Central memory CD8-positive, alpha-beta T cell (primary cell): ENCODE results near the gene RPL29.

Experiments used
- ATAC-seq: fragments of 150-1000 bp; cut with Tn5 transposase; replicated peaks from 2 replicates; pipeline ENCODE4 v1.10.0; 2022; ENCODE audit warnings: mild to moderate bottlenecking, moderate FRiP score, moderate number of reproducible peaks; ENCODE audit not compliant: poor library complexity, severe bottlenecking; ENCODE audit errors: extremely low read depth
- DNase-seq, 2 donors: peaks; one replicate each; pipeline ENCODE4 v3.0.0; 2021; ENCODE audit warnings: low spot score in 2 of 2
- H3K27ac Mint-ChIP-seq: one replicate; pipeline ENCODE4 v1.8.0; 2022; ENCODE audit warnings: low read depth, mild to moderate bottlenecking, moderate library complexity, mixed read lengths
- H3K27me3 Mint-ChIP-seq: one replicate; pipeline ENCODE4 v1.8.0; 2022; ENCODE audit warnings: mixed read lengths
- H3K36me3 Mint-ChIP-seq: one replicate; pipeline ENCODE4 v1.8.0; 2022; ENCODE audit warnings: mild to moderate bottlenecking, moderate library complexity, mixed read lengths; ENCODE audit not compliant: insufficient read depth
- H3K4me1 Mint-ChIP-seq: one replicate; pipeline ENCODE4 v1.8.0; 2022; ENCODE audit warnings: mixed read lengths
- H3K4me3 Mint-ChIP-seq: one replicate; pipeline ENCODE4 v1.8.0; 2022; ENCODE audit warnings: mild to moderate bottlenecking, moderate library complexity, mixed read lengths
- H3K9me3 Mint-ChIP-seq: one replicate; pipeline ENCODE4 v1.8.0; 2022; ENCODE audit warnings: mixed read lengths

Gene RPL29

DNA sequence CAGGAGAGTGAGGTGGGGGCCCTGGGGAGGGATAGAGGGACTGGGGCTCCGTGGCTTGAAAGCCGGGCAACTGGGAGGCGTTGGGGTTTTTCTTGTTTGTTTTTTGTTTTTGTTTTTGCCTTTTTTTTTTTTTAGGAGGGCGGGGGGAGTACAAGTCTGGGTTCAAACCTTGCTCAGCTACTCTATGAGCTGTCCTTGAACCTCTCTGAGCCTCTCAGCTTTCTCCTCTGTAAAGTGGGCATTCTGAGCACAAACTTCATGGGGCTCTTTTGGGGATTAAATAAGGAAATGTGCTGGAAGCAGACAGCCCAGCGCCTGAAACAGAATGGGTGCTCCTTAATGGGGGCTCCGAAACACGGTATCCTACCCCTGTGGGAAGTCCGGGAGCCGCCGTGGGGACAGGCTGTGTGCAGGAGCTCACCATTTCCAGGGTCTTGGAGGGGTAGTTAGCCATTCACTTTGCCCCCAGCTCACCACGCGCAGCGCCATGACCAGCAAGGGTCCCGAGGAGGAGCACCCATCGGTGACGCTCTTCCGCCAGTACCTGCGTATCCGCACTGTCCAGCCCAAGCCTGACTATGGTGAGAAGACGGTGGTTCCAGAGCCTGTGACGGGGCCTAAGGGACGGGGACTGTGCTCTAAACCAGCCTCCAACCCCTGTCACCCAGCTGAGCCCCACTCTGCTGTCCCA is 12.0 kb downstream of the RPL29 start:
- H3K4me1 Mint-ChIP-seq, result peaks cover 24% of the 10 kb centered on the region
- peak overlapping the region; percentile 86 for H3K4me3 Mint-ChIP-seq
- DNase-seq (no peak), ATAC-seq (peak; percentile 44)
- peak overlapping the region; percentile 73 for H3K27ac Mint-ChIP-seq
- no peaks in the 10 kb centered on the region for H3K27me3 Mint-ChIP-seq
- no peaks in the 10 kb centered on the region for H3K9me3 Mint-ChIP-seq
- H3K36me3 Mint-ChIP-seq, result peaks cover 11% of the 10 kb centered on the region

DNA sequence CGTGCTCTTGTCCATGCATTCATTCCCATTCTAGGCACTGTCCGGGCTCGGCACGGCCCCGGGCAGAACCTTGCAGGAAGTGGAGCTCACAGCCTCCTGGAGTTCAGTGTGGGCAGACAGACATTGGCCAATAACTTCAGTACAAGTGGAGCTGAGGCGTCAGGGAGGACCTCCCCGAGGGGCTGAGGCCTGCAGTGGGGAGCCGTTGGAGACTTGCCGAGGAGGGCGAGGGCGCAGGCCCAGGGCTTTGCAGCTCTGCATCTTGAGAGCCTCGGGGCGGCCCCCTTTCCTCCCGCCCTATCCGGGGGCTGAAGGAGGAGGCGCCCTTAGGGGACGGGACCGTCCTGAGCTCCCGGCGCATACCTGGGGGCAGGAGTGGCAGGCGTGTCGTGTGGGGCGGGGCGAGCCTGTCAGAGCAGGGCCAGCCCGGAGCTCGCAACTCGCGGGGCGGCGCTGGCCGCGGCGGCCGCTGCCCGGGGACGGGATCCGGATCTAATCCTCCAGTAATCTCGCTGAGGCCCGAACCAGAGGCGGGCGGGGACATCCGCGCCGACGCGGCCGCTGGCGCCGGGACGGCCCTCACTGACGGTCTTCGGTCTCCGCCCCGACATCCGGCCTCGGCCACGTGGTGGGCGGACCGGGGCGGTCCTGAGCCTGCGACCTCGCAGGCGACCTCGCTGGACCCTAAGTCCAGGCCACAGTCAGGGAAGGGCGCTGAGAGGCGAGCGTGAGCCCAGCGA is 12.7 kb downstream of the RPL29 start, which contains the start of gene ACY1:
TSS of gene ACY1 (plus strand) at position 698 of the 740 bp plus-strand sequence. CDS start 530 bp downstream, outside the sequence.
- Mint-ChIP-seq H3K27ac (peak within 1 kb of the TSS; percentile 73), H3K36me3 (peaks cover 11% of the 10 kb centered on the region), H3K9me3 (no peaks in the 10 kb centered on the region), H3K4me1 (peaks cover 24% of the 10 kb centered on the region), H3K27me3 (no peaks in the 10 kb centered on the region), H3K4me3 (peak within 1 kb of the TSS; percentile 86)
- DNase-seq, result peak; percentile 35 to 37
- peak; percentile 73 for ATAC-seq

DNA sequence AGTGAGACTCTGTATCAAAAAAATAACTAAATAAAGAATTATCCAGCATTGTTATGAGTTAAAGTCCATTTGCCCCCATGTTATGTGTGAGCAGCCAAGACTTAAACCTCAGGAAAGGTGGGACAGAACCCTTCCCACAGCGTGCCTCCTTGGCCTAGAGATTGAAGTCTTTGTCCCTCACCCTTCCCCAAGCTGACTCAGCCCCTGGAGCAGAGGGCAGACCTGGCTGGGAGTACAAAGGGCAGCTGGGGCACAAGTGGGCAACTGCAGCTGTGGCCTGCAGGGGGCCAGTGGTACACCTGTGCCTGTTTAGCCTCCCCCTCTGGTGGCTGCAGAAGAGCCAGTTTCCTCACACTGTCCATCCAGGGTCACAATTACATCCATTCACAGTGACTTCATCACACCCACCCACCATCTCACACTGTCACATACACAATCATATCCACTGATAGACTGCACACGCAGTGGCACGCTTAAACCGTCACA is 13.3 kb downstream of the RPL29 start:
- Mint-ChIP-seq H3K36me3 (peaks cover 11% of the 10 kb centered on the region), H3K27me3 (no peaks in the 10 kb centered on the region), H3K4me3 (peak overlapping the region; percentile 86), H3K9me3 (no peaks in the 10 kb centered on the region), H3K4me1 (peaks cover 25% of the 10 kb centered on the region), H3K27ac (peak overlapping the region; percentile 73)
- ATAC-seq, result peak; percentile 20
- no peak for DNase-seq

DNA sequence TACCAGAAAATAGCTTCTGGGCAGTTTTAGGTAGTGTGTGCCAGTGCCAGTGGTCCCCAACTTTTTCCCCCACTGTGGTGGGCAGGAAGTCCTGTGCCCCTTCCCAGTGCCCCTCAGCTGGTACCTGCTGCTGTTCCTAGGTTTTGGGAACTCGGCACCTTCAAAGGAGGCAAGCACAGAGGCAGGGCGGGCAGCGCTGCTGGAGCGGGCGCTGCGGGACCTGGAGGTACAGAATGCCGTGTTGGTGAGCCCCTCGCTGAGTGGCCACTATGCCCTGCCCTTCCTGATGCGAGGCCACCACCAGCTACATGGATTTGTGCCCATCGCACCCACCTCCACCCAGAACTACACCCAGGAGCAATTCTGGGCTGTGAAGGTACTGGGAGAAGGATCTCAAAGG is 15.4 kb downstream of the RPL29 start:
- H3K9me3 Mint-ChIP-seq, result no peaks in the 10 kb centered on the region
- no peak for DNase-seq
- no peak overlapping the region for H3K27ac Mint-ChIP-seq
- H3K4me3 Mint-ChIP-seq, result no peak overlapping the region
- H3K36me3 Mint-ChIP-seq, result peaks cover 11% of the 10 kb centered on the region
- H3K27me3 Mint-ChIP-seq, result no peaks in the 10 kb centered on the region
- ATAC-seq, result no peak
- peaks cover 39% of the 10 kb centered on the region for H3K4me1 Mint-ChIP-seq

DNA sequence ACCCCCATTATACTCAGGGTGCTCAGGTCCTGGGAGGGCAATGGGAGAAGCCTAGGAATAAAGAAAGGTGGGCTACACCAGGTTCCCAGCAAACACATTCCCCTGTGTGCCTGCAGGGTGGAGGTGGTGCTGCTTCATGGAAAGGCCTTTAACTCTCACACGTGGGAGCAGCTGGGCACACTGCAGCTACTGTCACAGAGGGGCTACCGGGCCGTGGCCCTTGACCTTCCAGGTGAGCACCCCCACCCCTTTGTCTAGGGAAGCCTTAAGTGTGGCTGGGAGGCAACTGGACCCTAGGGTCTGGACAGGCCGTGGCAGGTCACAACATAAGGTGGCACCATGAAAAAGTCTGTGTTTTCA is 17.6 kb downstream of the RPL29 start:
- Mint-ChIP-seq H3K4me3 (no peak overlapping the region), H3K4me1 (peaks cover 45% of the 10 kb centered on the region), H3K9me3 (no peaks in the 10 kb centered on the region), H3K27me3 (no peaks in the 10 kb centered on the region), H3K36me3 (peaks cover 18% of the 10 kb centered on the region), H3K27ac (no peak overlapping the region)
- DNase-seq, result no peak
- ATAC-seq, result no peak

DNA sequence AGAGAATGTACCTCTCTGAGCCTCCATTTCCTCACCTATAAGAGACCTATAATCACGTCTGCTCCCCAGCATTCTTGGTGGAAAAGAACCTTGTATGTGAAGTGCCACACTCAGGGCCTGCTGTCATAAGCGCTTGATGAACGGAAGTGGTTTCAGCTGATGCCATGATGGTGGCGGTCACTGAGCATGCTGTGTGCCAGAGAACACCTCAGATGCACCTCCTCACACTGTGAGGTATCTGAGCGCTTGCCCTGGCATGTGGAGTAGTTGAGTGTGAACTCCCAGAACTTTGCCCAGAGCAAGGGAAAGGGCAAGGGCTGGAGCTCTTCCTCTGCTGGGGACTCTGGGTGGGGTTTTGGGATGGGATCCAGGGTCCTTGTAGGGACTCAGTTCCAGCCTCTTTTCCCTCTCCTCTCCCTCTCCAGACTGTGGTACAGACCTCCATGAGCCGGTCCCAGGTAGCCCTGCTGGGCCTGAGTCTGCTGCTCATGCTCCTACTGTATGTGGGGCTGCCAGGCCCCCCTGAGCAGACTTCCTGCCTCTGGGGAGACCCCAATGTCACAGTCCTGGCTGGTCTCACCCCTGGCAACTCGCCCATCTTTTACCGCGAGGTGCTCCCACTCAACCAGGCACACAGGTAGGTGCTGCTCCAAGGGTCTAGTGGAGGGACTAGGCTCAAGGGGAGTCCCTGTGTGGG is 18.1 kb downstream of the RPL29 start:
- Mint-ChIP-seq H3K27me3 (no peaks in the 10 kb centered on the region), H3K4me1 (peaks cover 40% of the 10 kb centered on the region), H3K27ac (peak overlapping the region; percentile 21), H3K4me3 (peak overlapping the region; percentile 40), H3K9me3 (no peaks in the 10 kb centered on the region), H3K36me3 (peaks cover 18% of the 10 kb centered on the region)
- DNase-seq (no peak), ATAC-seq (peak; percentile 47)

DNA sequence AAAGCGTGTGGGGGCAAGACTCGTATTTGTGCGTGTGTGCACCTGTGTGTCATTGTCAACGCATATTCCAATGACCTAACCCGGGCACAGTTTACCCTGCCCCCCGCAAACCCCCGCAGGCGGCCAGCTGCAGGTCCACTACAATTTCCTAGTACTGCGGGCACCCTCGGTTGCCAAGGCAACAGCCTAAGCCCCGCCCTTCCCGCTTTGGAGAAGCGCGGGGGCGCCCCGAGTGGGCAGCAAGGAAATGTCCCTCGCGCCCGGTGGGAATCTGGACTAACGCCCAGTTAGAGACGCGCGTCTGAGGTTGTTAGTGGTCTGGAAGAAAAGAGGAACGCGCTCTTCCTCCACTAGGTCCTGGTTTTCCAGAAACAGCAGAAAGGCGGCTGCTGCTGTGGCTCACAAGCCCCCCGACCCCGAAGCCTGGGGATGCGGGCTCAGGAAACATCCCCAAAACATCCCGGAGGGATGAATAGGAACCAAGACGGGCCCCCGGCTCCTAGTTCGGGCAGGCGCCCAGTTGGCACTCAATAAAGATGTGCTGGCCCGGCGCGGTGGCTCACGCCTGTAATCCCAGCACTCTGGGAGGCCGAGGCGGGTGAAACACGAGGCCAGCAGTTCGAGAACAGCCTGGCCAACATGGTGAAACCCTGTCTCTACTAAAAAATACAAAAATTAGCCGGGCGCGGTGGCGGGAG is 19.7 kb downstream of the RPL29 start:
- H3K4me3 Mint-ChIP-seq, result peak overlapping the region; percentile 84
- no peaks in the 10 kb centered on the region for H3K27me3 Mint-ChIP-seq
- ATAC-seq (no peak), DNase-seq (no peak)
- peak overlapping the region; percentile 78 for H3K27ac Mint-ChIP-seq
- peaks cover 18% of the 10 kb centered on the region for H3K36me3 Mint-ChIP-seq
- peaks cover 36% of the 10 kb centered on the region for H3K4me1 Mint-ChIP-seq
- H3K9me3 Mint-ChIP-seq, result no peaks in the 10 kb centered on the region

DNA sequence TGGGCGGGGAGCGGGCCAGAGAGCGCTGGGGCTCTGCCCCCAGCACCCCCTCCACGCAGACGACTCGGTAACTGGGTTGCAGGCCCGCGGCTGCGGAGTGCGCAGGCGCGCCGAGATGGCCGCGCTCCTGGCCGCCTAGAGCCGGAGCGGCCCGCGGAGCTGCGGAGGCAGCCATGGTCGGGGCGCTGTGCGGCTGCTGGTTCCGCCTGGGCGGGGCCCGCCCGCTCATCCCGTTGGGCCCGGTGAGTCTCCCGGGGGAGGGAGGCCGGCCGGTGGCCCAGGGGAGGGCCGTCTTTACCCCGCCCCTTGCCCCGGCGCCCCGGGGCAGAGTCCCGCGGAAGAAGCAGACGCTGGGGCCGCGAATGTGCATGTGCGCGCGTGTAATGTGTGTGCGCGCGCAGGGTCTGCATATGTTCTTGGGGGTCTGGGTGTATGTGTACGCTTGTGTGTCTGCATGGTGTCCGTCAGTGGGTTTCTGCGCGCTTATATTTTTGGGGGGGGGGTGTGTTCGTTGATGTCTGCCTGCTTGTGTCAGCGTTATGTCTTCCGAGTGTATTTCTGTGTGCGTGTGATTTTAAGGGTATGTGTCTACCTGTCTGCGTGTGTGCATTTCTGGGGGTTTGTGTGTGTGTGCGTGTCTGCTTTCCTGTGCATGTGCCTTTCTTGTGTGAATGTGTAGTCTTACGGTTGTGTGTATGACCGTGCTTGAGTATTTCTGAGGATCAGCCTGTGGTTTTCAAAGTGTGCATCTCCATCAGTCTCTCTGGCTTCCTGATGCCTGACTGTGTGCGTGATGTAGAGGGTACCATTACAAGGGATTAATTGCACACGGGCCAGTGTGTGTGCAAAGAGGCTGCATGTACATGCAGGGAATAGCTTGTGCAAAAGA is 20.5 kb downstream of the RPL29 start, which contains the start of gene ABHD14A:
TSS of gene ABHD14A (plus strand) at position 102 of the 889 bp plus-strand sequence. CDS start at position 174, 72 bp downstream.
- Mint-ChIP-seq H3K4me1 (peaks cover 37% of the 10 kb centered on the region), H3K27me3 (no peaks in the 10 kb centered on the region), H3K9me3 (no peaks in the 10 kb centered on the region), H3K4me3 (peak within 1 kb of the TSS; percentile 84), H3K36me3 (peaks cover 18% of the 10 kb centered on the region), H3K27ac (peak within 1 kb of the TSS; percentile 95)
- peak; percentile 50 to 54 for DNase-seq
- ATAC-seq, result peak; percentile 65

DNA sequence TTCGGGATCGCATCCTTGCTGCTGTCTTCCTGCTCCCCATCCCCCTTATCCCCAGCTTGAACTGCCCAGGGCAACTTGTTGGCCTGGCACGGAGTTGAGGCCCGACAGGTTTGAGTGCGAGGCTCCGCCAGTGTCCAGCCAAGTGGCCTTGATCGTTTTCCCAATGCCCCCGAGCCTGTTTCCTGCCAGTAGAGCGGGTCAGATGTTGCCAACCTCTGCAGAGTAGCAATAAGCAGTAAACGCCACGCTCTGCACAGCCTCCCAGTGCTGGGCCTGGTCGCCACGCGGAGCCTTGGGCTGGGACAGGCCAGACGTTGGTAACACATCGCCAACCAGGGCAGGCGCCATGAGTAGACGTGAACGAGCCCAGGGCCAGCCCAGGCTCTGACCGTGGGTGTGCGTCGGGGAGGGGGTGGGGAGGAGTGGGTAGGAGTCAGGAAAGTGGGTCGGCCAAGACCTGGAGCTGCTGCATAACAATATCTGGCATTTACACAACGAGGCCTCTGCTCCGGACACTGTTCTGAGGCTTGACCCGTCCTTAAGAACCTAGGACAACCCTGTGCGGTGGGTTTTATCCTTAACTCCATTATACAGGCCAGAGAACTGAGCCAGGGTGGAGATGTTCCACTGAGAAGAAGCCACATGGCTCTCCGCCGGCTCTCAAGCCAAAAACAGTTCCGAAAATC is 21.3 kb downstream of the RPL29 start:
- H3K27me3 Mint-ChIP-seq, result no peaks in the 10 kb centered on the region
- ATAC-seq (peak; percentile 10), DNase-seq (no peak)
- peak overlapping the region; percentile 84 for H3K4me3 Mint-ChIP-seq
- no peaks in the 10 kb centered on the region for H3K9me3 Mint-ChIP-seq
- H3K27ac Mint-ChIP-seq, result peak overlapping the region; percentile 95
- H3K4me1 Mint-ChIP-seq, result peaks cover 37% of the 10 kb centered on the region
- peaks cover 12% of the 10 kb centered on the region for H3K36me3 Mint-ChIP-seq

DNA sequence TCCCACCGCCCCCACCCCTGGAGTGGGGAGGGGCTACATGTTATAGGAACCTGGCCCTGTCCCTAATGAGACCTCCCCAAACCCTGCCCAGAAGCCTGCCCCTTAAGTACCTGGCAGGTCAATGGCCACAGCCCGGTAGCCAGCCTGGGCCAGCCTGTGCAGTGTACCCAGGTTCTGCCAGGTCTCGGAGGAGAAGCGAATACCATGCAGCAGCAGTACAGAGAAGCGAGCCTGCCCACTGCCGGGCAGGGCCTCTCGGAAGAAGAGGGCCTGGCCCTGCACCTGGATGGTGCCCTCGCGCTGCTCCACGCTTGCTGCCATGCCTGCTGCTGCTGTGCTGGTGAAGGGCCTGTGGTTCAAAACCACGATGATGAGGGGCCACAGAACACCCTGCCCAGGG is 24.3 kb downstream of the RPL29 start:
- Mint-ChIP-seq H3K27ac (no peak overlapping the region), H3K4me1 (peaks cover 37% of the 10 kb centered on the region)
- DNase-seq, result no peak

More for the DNA sequence above, 24.3 kb downstream of the RPL29 start:
- no peaks in the 10 kb centered on the region for H3K9me3 Mint-ChIP-seq
- ATAC-seq, result no peak
- no peak overlapping the region for H3K4me3 Mint-ChIP-seq
- H3K36me3 Mint-ChIP-seq, result peaks cover 10% of the 10 kb centered on the region
- no peaks in the 10 kb centered on the region for H3K27me3 Mint-ChIP-seq
